ENCODE measurements around the gene CCDC88C. TPM values are rescaled to one million over a fixed set of nuclear protein-coding genes. Genes with fewer than 3 reads are reported as not detected.

The CCDC88C gene
- total RNA-seq, 1 experiment from 2014 or later = 21.3 TPM

DNA sequence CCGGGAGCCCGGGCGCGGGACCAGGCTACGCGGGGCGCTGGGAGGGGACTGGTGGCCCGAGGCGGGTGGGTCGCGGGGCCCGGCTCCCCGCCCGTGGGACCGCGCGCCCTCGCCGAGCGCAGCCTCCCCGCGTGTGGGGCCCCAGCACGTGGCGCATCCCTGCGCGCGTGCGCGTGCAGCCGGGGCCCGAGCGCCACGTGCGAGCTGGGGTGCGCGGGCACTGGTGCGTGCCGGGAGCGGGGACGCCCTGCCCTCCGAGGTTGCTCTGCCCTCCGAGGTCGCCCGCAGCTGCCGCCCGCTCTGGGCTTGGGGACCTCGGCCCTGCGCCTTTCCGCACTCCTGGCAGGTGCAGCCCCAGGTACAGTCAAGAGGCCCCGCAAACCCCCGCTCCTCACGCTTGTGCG, 365 bp upstream of the CCDC88C start:
- H3K27ac ChIP-seq (ENCODE audit: low read length) = peak overlapping the region; percentile 71

GRCh38 chr14:91416744-91417119, 888 bp downstream of the CCDC88C start:
- ChIA-PET CTCF (interaction anchor here (0.7 to 1.3 kb wide), 2 partner anchors 75 to 93 kb away, joined by 3 read pairs; no protein-coding TSS in a partner anchor), POLR2A (no interaction called here)
- H3K36me3 ChIP-seq (ENCODE audit: control insufficient read depth, insufficient read depth, low read length) = no peaks in the 10 kb centered on the region; the same call in none of the 2 replicates
- TF ChIP-seq POLR2AphosphoS5 (IDR thresholded peaks at IDR 0.05; ENCODE audit: low read depth, low read length) (no peak), SIN3A (IDR thresholded peaks at IDR 0.05; ENCODE audit: borderline replicate concordance, insufficient read depth, low read depth, low read length) (no peak), TCF7L2 (IDR thresholded peaks at IDR 0.05; ENCODE audit: low read depth, low read length) (no peak)
- TF ChIP-seq, protein P1, sequence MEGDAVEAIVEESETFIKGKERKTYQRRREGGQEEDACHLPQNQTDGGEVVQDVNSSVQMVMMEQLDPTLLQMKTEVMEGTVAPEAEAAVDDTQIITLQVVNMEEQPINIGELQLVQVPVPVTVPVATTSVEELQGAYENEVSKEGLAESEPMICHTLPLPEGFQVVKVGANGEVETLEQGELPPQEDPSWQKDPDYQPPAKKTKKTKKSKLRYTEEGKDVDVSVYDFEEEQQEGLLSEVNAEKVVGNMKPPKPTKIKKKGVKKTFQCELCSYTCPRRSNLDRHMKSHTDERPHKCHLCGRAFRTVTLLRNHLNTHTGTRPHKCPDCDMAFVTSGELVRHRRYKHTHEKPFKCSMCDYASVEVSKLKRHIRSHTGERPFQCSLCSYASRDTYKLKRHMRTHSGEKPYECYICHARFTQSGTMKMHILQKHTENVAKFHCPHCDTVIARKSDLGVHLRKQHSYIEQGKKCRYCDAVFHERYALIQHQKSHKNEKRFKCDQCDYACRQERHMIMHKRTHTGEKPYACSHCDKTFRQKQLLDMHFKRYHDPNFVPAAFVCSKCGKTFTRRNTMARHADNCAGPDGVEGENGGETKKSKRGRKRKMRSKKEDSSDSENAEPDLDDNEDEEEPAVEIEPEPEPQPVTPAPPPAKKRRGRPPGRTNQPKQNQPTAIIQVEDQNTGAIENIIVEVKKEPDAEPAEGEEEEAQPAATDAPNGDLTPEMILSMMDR (IDR thresholded peaks at IDR 0.05) = no peak
- TF ChIP-seq, protein P2, sequence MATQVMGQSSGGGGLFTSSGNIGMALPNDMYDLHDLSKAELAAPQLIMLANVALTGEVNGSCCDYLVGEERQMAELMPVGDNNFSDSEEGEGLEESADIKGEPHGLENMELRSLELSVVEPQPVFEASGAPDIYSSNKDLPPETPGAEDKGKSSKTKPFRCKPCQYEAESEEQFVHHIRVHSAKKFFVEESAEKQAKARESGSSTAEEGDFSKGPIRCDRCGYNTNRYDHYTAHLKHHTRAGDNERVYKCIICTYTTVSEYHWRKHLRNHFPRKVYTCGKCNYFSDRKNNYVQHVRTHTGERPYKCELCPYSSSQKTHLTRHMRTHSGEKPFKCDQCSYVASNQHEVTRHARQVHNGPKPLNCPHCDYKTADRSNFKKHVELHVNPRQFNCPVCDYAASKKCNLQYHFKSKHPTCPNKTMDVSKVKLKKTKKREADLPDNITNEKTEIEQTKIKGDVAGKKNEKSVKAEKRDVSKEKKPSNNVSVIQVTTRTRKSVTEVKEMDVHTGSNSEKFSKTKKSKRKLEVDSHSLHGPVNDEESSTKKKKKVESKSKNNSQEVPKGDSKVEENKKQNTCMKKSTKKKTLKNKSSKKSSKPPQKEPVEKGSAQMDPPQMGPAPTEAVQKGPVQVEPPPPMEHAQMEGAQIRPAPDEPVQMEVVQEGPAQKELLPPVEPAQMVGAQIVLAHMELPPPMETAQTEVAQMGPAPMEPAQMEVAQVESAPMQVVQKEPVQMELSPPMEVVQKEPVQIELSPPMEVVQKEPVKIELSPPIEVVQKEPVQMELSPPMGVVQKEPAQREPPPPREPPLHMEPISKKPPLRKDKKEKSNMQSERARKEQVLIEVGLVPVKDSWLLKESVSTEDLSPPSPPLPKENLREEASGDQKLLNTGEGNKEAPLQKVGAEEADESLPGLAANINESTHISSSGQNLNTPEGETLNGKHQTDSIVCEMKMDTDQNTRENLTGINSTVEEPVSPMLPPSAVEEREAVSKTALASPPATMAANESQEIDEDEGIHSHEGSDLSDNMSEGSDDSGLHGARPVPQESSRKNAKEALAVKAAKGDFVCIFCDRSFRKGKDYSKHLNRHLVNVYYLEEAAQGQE (IDR thresholded peaks at IDR 0.05; ENCODE audit: insufficient read depth in 1 of 2, low read depth in 2 of 2, low read length in 1 of 2) = no peak
- H3K27me3 ChIP-seq (ENCODE audit: control insufficient read depth, insufficient read depth, low read length) = no peaks in the 10 kb centered on the region
- in situ Hi-C loops (cut with HindIII; ENCODE audit: low pct_unique_long_range_greater_than_20kb, low sequenced_read_pairs) (no loop called here), intact Hi-C loops (cut with micrococcal nuclease; ENCODE audit: unreplicated experiment) (no loop called here)
- H3K27ac ChIP-seq (ENCODE audit: low read length) = peak overlapping the region; percentile 82
- no TSS peak for BruUV-seq (replicated peaks)
- H3K4me1 ChIP-seq (ENCODE audit: control insufficient read depth, insufficient read depth, low read length) = peaks cover 6% of the 10 kb centered on the region
- ATAC-seq (no peak), DNase-seq (ENCODE audit: low read depth, low spot score) (no peak)
- peak overlapping the region; percentile 55 to 57 for H3K4me3 ChIP-seq (ENCODE audit: low read depth in 2 of 2, low read length in 2 of 2)
- no peaks in the 10 kb centered on the region for H3K9me3 ChIP-seq (ENCODE audit: control insufficient read depth, insufficient read depth, low read depth, low read length)

More for the DNA sequence above, 365 bp upstream of the CCDC88C start:
- CTCF ChIA-PET = interaction anchor here (0.7 to 1.3 kb wide), 2 partner anchors 95 to 131 kb away, joined by 3 to 4 read pairs; no protein-coding TSS in a partner anchor
- intact Hi-C loops (cut with micrococcal nuclease; ENCODE audit: unreplicated experiment) (loop anchor here (2.0 kb wide), 1 partner anchor 95 kb away; no protein-coding TSS in a partner anchor), in situ Hi-C loops (cut with HindIII; ENCODE audit: low pct_unique_long_range_greater_than_20kb, low sequenced_read_pairs) (no loop called here)
- peaks cover 6% of the 10 kb centered on the region for H3K4me1 ChIP-seq (ENCODE audit: control insufficient read depth, insufficient read depth, low read length)
- BruUV-seq (replicated peaks) = no TSS peak
- ATAC-seq (peak; percentile 75), DNase-seq (ENCODE audit: low read depth, low spot score) (no peak)
- no peaks in the 10 kb centered on the region; the same call in none of the 2 replicates for H3K36me3 ChIP-seq (ENCODE audit: control insufficient read depth, insufficient read depth, low read length)
- peak overlapping the region; percentile 50 to 55 for H3K4me3 ChIP-seq (ENCODE audit: low read depth in 2 of 2, low read length in 2 of 2)
- TF ChIP-seq, protein P2 (IDR thresholded peaks at IDR 0.05; ENCODE audit: insufficient read depth in 1 of 2, low read depth in 2 of 2, low read length in 1 of 2) = no peak
- TF ChIP-seq SIN3A (IDR thresholded peaks at IDR 0.05; ENCODE audit: borderline replicate concordance, insufficient read depth, low read depth, low read length) (no peak), TCF7L2 (IDR thresholded peaks at IDR 0.05; ENCODE audit: low read depth, low read length) (no peak), POLR2AphosphoS5 (IDR thresholded peaks at IDR 0.05; ENCODE audit: low read depth, low read length) (no peak)
- TF ChIP-seq, protein P1 (IDR thresholded peaks at IDR 0.05) = no peak
- H3K27me3 ChIP-seq (ENCODE audit: control insufficient read depth, insufficient read depth, low read length) = no peaks in the 10 kb centered on the region
- POLR2A ChIA-PET = no interaction called here
- H3K9me3 ChIP-seq (ENCODE audit: control insufficient read depth, insufficient read depth, low read depth, low read length) = no peaks in the 10 kb centered on the region
